HG03575 (cell line): ENCODE results near the gene CLASP1.

ENCODE experiments used
- ATAC-seq: cut with Tn5 transposase; IDR thresholded peaks from one replicate; pipeline ENCODE4 v1.9.1; 2021; ENCODE audit not compliant: unreplicated experiment, insufficient number of reproducible peaks, low FRiP score; ENCODE audit errors: extremely low read depth

Gene CLASP1

GRCh38 chr2:121418494-121419058 lies 230.7 kb downstream of the CLASP1 start:
- no peak for ATAC-seq

GRCh38 chr2:121417826-121418225 lies 231.4 kb downstream of the CLASP1 start:
- ATAC-seq = no peak

DNA sequence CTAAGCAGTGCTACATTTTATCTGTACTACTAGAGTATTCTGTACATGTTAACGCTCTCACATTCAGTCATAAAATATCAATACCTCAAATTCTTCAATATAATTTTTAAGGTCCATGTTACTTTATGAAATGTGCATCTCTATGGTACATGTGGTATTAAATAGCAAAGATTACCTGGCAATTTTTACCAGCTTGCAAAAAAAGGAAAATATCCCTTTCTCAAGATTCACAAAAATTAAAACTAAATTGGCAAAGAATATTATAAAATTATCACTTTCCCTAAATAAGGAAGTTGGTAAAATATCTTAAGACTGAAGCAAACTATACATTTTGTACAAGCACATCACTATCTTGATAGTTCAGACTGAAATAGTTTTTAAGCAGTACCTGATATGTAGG lies 233.5 kb downstream of the CLASP1 start:
- no peak for ATAC-seq

- ATAC-seq = no peak
Measured at GRCh38 chr2:121412349-121412748, 236.9 kb downstream of the CLASP1 start.

DNA sequence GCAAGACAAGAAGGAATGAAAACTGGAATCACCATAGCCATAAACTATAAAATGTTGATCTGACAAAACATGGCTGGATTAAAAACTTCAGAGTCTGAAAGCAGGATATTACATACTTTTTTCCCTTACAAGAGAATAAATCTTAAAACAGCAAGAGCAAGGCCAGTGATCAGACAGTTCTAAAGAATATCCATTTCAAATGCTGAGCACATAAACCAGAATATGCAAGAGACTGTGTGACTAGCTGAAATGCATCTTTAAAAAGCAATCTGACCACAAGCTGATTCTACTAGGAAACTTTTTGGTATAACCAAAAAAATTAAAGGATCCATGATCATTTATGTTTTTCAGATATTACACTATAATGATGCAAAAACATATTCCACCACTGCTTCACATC lies 239.3 kb downstream of the CLASP1 start:
- ATAC-seq = no peak

- ATAC-seq = no peak
Measured at GRCh38 chr2:121409388-121409787, 239.9 kb downstream of the CLASP1 start.

GRCh38 chr2:121408641-121409040 lies 240.6 kb downstream of the CLASP1 start:
- no peak for ATAC-seq

GRCh38 chr2:121405233-121405632 lies 244.0 kb downstream of the CLASP1 start:
- no peak for ATAC-seq

- no peak for ATAC-seq
Measured at GRCh38 chr2:121400201-121400600, 249.1 kb downstream of the CLASP1 start.

GRCh38 chr2:121398853-121399252 lies 250.4 kb downstream of the CLASP1 start:
- ATAC-seq = no peak

DNA sequence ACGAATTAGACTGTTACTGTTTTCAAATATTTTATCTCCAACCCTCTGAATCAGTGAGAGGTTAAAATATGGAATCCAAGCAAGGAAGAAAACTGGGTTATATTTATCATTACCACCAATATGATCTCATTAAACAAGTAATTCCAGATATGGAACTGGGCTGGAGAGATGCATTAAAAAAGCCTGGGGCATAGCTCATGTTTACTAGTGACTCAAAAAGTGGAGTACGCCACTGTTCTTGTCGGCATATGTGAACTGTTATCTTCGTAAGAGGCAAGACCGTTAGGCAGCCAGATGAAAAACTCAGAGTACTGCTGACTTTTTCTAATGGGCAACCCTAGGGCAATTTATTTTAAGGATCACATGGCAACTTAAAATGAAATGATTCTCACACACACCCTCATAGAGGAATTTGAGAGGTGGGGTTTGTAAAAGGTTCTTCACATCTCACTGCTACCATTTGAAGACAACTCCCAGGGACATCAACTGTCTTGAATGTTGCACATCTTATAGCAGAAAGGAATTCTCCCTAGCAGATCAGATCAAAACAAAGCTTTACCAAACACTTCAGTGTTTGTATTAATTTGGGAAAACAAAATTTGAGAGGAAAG lies 259.1 kb downstream of the CLASP1 start:
- no peak for ATAC-seq

GRCh38 chr2:121388371-121388770 lies 260.9 kb downstream of the CLASP1 start:
- no peak for ATAC-seq

DNA sequence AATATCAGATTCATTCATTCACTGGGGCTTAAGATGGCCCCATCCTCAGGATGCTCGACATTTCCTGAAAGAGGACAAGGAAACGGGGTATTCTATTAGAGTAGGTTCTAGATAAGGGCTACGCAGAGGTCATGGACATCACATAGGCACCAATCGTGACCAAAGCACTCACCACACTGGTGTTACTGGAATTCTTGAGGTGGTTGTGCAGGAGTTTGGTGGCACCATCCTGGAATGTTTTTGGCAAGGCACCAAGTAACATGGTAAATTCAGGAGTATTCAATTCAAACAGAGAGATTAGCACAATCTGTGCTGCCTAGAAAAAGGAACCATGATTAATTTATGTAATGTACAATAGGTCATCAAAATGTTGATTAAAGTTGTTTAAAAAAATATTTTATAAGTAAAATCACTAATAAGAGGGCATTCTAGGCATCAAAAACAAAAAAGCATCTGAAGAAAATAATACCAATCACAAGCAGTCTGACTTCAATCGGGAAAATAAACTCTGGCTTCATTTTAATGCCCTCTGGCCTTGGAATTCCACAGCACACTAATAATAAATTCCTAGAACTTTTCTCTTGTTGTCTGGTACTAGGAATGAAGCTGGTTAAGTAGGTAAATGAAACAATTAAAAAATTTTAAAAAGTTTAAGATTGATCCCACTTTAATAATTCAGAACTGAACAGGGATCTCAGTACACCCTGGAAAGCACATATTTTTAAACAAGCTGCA lies 261.5 kb downstream of the CLASP1 start:
- no peak for ATAC-seq

DNA sequence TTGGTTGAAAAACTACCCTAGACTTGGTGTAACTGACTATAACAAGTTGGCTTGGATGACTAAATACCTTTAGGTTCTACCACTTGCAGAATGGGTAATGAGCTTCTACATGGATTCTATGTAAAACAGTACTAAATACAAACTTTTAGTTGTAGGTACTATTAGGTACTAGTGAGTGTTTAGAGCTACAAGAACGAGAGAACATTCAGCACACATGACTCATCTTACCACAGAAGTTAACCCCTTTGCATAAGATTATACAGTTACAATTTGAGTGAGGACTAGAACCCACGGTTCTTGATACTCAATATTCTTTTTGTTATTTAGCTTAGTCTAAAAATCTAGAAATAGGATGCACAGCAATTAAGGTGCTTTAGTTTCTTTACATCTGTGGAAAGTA lies 262.6 kb downstream of the CLASP1 start:
- ATAC-seq = no peak

DNA sequence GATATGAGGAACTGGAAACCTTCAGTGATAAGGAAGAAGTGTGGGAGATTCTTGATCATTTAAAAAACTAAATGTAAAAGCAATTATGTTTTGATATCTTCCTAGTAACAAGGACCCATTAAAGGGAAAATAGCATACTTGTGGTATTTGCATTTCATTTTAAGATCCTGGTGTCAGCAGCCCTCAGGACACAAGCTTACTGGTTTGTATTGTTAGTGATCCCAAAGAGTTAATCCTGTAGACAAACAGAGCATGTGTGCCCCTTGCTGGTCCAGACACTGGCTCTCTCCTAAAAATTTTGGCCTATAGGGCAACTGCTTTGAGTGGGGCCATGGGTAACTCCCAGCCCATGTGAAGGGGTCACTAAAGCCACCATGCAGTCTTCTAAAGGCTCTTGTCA lies 263.2 kb downstream of the CLASP1 start:
- ATAC-seq = no peak

DNA sequence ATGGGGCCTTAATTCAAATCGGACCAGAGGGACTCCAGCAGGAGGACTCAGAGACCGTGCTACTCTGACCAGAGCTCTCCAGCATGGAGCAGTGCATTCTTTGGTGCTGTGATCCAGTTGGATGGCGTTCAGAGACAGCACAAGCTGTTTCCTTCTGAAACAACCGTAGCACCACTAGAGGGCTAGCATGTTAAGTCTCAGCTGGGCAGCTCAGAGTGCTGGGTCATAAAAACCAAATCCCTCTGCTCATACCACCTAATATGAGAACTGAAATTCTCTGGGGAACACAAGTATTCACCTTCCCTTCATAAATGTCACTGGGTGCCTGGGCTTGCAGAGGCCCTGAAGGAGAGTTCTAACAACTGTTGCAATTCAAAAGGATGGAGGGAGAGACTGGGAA lies 266.5 kb downstream of the CLASP1 start:
- ATAC-seq = no peak

DNA sequence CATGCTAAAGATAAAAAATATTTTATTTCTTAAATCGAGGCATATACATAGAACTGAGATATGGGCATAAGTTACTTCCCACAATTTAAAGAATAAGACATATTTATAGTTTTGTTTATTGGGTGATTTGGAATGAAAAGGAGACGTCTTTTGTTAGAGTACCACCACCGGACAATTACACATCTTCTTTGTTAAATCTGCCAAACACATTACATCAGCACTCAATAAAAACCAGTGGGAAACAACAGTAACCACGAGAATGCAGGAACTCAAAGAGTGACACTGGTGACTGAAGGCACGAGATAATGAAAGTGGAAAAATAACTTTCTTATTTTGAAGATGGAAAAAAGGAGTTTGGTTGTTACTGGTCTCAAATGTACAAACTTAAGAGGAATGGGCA lies 271.6 kb downstream of the CLASP1 start:
- no peak for ATAC-seq

DNA sequence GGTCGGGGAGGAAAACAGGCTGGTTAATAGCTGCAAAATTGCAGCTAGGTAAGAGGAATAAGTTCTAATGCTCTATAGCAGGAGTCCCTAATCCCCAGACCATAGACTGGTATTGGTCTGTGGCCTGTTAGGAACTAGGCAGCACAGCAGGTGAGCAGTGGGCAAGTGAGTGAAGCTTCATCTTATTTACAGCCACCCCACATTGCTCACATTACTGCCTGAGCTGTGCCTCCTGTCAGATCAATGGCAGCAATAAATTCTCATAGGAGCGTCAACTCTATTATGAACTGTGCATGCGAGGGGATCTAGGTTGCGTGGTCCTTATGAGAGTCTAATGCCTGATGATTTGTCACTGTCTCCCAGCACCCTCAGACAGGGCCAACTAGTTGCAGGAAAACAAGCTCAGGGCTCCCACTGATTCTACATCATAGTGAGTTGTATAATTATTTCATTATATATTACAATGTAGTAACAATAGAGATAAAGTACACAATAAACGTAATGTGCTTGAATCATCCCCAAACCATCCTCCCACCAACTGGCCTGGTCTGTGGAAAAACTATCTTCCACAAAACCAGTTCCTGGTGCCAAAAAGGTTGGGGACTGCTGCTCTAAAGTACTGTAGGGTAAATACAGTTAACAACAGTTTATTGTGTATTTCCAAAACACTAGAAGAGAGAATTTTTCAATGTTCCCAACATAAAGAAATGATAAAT lies 272.6 kb downstream of the CLASP1 start:
- no peak for ATAC-seq

DNA sequence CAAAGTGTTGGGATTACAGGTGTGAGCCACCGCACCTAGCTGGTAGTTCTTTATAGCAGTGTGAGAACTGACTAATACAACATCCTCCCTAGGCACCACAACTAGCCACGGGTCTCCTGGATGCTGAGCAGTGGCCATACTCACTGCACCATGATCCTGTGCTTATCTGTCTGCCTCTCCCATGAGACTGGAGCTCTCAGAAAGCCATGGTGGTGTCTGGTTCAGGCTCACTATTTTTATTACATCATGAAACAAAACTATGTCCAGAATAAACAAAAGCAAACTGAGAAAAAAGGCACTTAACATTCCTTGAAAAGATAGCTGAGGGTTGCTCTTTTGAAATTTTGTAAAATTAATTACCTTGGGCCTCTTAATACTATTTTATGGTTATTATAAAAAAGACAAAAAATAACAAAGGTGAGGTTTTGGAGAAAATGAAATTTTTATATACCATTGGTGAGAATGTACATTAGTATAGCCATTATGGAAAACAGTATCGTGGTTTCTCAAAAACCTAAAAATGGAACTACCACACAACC lies 273.6 kb downstream of the CLASP1 start:
- ATAC-seq = no peak
